ENCODE measurements around the gene SIAH2. TPM values are rescaled to one million over a fixed set of nuclear protein-coding genes. Genes with fewer than 3 reads are reported as not detected.

SIAH2 gene
- total and polyA plus RNA-seq, 2 of the 8 experiments (the other 6 are each of a cell fraction or from before 2014, with no cell fraction given) = 23.9 to 34.2 TPM

DNA sequence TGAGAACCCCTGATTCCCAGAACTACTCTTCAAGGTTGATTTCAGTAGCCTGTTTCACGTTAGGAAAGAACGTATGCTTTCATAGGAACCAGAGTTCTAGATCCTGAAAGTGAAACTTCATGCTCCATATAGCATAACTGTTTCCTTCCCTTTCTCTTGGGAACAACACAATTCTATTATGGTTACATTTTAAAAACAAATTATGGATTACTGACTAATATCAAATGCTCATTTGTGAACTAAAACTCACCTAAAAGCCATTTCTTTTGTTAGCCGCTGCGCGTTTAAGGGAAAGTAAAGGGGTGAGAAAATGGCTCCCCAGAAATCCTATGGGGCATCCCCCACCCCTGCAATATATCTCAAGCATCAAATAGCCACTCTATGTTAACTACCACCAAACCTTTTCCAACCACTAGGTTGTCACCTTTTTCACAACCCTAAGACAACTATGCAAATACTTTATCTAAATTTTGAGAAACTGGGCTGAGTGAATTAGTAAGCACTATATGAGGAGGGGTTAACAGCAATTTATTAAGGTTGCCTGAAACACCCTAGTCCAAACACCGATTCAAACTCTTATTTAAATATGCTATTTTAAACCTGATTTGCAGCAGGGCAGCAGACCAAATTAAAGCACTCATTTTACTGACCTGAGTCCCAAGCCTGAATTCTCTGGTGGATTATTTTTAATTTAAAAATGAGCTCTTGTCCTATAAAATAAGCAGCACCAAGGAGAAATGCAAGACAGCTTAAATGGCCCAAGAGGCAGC, 2.4 kb downstream of the SIAH2 start (continued):
- no peak for TF ChIP-seq TBP (IDR thresholded peaks at IDR 0.05; ENCODE audit: low read depth, low read length)
